Naive thymus-derived CD4-positive, alpha-beta T cell (primary cell): ENCODE results near the gene ZSCAN20. TPM values are rescaled to one million over a fixed set of nuclear protein-coding genes. Genes with fewer than 3 reads are reported as not detected.
"Not testable (repeated sequence)": the region's sequence is repeated elsewhere in the genome, so short reads cannot be mapped to it uniquely, and the experiment has no call there.

Experiments
- ATAC-seq: fragments of 150-1000 bp; cut with Tn5 transposase; 2 replicates; pipeline ENCODE4 v1.10.0; 2021; ENCODE audit warnings: mild to moderate bottlenecking, moderate library complexity
- CTCF ChIA-PET: fragments of 350-600 bp; sonication (Branson Sonifier 250); formaldehyde crosslinking; loops from one replicate; lab custom pipeline; 2021; ENCODE audit warnings: antibody characterized with exemption; lab: Charles Lee
- POLR2A ChIA-PET: fragments of 350-600 bp; sonication (Branson Sonifier 250); formaldehyde crosslinking; loops from one replicate; lab custom pipeline; 2021; ENCODE audit warnings: antibody characterized with exemption, inconsistent platforms; lab: Charles Lee
- DNase-seq, 9 donors: peaks; one replicate each; pipeline versions ENCODE4 v3.0.0 to v3.0.0-alpha.2; 2020 to 2022; ENCODE audit warnings: mixed read lengths in 1 of 9
- H3K27ac ChIP-seq: one replicate; pipeline ENCODE4 v1.7.0; 2013; ENCODE audit warnings: mild to moderate bottlenecking, low read depth, low read length, moderate library complexity
- H3K27me3 ChIP-seq, 2 donors: one replicate each; pipeline ENCODE4 v1.7.0; 2013; ENCODE audit warnings: low read length in 2 of 2, mild to moderate bottlenecking in 2 of 2, moderate library complexity in 2 of 2; ENCODE audit not compliant: control insufficient read depth in 2 of 2, insufficient read depth in 2 of 2
- H3K36me3 ChIP-seq, 3 experiments: 1 replicate in 2 of 3; 2 replicates in 1 of 3; pipeline ENCODE4 v1.7.0; 2013; ENCODE audit warnings: low read length in 3 of 3, mild to moderate bottlenecking in 3 of 3, moderate library complexity in 1 of 3; ENCODE audit not compliant: insufficient read depth in 3 of 3, control insufficient read depth in 2 of 3
- H3K4me1 ChIP-seq, 2 donors: one replicate each; pipeline ENCODE4 v1.7.0; 2013; ENCODE audit warnings: low read length in 2 of 2, mild to moderate bottlenecking in 2 of 2, moderate library complexity in 1 of 2; ENCODE audit not compliant: control insufficient read depth in 2 of 2, insufficient read depth in 2 of 2
- H3K4me3 ChIP-seq: 2 replicates; pipeline ENCODE4 v1.7.0; 2013; ENCODE audit warnings: mild to moderate bottlenecking, low read length
- H3K9me3 ChIP-seq, 3 experiments: 1 replicate in 2 of 3; 2 replicates in 1 of 3; pipeline ENCODE4 v1.7.0; 2013; ENCODE audit warnings: low read length in 3 of 3; ENCODE audit not compliant: control insufficient read depth in 2 of 3
- H3K27ac Mint-ChIP-seq, 9 donors: one replicate each; pipeline ENCODE4 v1.8.0; 2020 to 2022; ENCODE audit warnings: mixed read lengths in 9 of 9, mild to moderate bottlenecking in 8 of 9, moderate library complexity in 5 of 9, inconsistent platforms in 2 of 9
- H3K27me3 Mint-ChIP-seq, 5 donors: one replicate each; pipeline ENCODE4 v1.8.0; 2021 to 2022; ENCODE audit warnings: mixed read lengths in 5 of 5, mild to moderate bottlenecking in 1 of 5
- H3K36me3 Mint-ChIP-seq, 5 donors: one replicate each; pipeline ENCODE4 v1.8.0; 2020 to 2022; ENCODE audit warnings: mixed read lengths in 5 of 5, mild to moderate bottlenecking in 3 of 5, inconsistent platforms in 1 of 5
- H3K4me1 Mint-ChIP-seq, 7 donors: one replicate each; pipeline ENCODE4 v1.8.0; 2020 to 2022; ENCODE audit warnings: mixed read lengths in 7 of 7, mild to moderate bottlenecking in 3 of 7, inconsistent platforms in 1 of 7
- H3K4me3 Mint-ChIP-seq, 10 donors: one replicate each; pipeline ENCODE4 v1.8.0; 2020 to 2022; ENCODE audit warnings: mild to moderate bottlenecking in 10 of 10, mixed read lengths in 10 of 10, moderate library complexity in 6 of 10, inconsistent platforms in 2 of 10
- H3K9me3 Mint-ChIP-seq, 11 donors: one replicate each; pipeline ENCODE4 v1.8.0; 2020 to 2022; ENCODE audit warnings: mixed read lengths in 11 of 11, mild to moderate bottlenecking in 4 of 11, inconsistent platforms in 1 of 11, moderate library complexity in 1 of 11
- intact Hi-C, 2 donors: fragments of 100-400 bp; cut with micrococcal nuclease; formaldehyde crosslinking; loops; one replicate each; pipeline ENCODE4 v1.15.1; 2023
- polyA plus RNA-seq, 2 donors: library from polyadenylated mRNA; unstranded; fragments of 300-500 nt; fragmentation: Illumina TruSeq; gene quantifications; one replicate each; pipeline ENCODE4 v1.2.3, GENCODE V29; 2021
- total RNA-seq, 6 experiments: library from RNA in 5 of 6; stranded (reverse) in 5 of 6; gene quantifications; 1 replicate in 5 of 6; 2 replicates in 1 of 6; pipeline ENCODE4 v1.2.3 and lab custom pipeline; 2021 to 2026

Gene ZSCAN20
- total and polyA plus RNA-seq, 7 experiments from 2014 or later: 0.77 to 3.0 (median 1.6) TPM

DNA sequence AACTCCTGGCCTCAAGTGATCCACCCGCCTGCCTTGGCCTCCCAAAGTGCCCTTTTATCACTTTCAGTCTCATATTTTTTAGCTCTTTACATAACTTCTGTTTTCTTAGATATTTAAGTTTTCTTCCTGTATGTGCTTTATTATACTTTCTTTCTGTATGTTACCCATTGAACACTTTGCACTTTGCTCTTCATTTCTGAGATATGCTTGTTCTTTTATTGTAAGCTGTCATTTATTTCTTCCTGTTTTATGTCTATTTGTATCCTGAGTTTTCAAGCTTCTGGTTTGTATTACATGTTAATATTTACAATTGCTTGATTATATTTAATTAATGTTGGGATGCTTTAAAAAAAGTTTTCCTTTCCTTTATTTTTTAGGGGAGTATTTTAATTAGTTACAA, 35.7 kb downstream of the ZSCAN20 start:
- Histone ChIP-seq H3K36me3 (no peaks in the 10 kb centered on the region), H3K27ac (no peak overlapping the region), H3K9me3 (no peaks in the 10 kb centered on the region), H3K27me3 (no peaks in the 10 kb centered on the region), H3K4me1 (no peaks in the 10 kb centered on the region), H3K4me3 (no peak overlapping the region)
- ChIA-PET CTCF (no interaction called here), POLR2A (no interaction called here)
- peaks cover 0 to 6% (median 0%) of the 10 kb centered on the region in 11 donors for H3K9me3 Mint-ChIP-seq
- H3K36me3 Mint-ChIP-seq: no peaks in the 10 kb centered on the region
- H3K4me1 Mint-ChIP-seq: peaks cover 0 to 1% (median 0%) of the 10 kb centered on the region in 7 donors
- intact Hi-C loops: no loop called here
- no peak overlapping the region for H3K27ac Mint-ChIP-seq
- peaks cover 0 to 14% (median 6%) of the 10 kb centered on the region in 5 donors for H3K27me3 Mint-ChIP-seq
- no peak for DNase-seq
- ATAC-seq: no peak
- no peak overlapping the region for H3K4me3 Mint-ChIP-seq

DNA sequence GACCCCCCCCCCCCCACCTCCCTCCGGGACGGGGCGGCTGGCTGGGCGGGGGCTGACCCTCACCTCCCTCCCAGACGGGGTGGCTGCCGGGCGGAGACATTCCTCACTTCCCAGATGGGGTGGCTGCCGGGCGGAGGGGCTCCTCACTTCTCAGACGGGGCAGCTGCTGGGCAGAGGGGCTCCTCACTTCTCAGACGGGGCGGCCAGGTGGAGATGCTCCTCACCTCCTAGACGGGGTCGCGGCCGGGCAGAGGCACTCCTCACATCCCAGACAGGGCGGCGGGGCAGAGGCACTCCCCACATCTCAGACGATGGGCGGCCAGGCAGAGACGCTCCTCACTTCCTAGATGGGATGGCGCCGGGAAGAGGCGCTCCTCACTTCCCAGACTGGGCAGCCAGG, 36.8 kb downstream of the ZSCAN20 start:
- not testable (repeated sequence) for H3K9me3 Mint-ChIP-seq

DNA sequence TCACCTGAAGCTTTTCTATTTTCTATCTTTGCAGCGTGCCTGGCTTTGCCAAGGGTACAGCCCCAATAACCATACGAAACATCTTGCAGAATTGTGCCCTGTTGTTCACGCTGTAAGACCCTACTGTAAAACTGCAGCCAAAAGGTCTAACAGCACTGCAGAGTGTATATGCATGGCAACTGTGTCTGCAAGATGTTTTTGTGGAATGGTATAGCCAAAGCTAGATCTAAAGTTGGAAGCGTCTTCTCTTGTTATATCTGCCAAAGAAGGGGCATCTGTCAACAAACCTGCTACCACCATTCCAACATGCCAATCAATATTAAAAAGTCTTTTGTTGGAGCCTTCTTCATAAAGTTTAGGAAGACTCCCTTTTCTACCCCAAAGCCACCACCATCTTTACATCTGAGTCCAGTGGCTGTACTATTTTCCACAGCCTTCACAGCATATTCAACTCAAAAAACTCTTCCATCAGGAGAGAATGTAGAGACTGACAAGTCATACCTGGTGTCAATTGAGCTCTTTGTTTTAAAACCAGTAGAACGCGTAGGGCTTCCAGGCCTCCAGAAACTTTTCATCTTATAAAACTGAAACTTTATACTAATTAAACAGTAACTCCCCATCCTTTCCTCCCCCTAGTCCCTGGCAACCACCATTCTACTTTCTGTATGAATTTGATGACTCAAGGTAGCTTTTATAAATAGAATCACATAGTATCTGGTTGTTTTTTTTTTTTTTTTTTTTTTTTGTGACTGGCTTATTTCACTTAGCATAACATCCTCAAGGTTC, 40.0 kb downstream of the ZSCAN20 start:
- Mint-ChIP-seq H3K27me3 (peaks cover 0 to 33% (median 15%) of the 10 kb centered on the region in 5 donors), H3K4me1 (peaks cover 0 to 3% (median 0%) of the 10 kb centered on the region in 7 donors), H3K36me3 (no peaks in the 10 kb centered on the region), H3K4me3 (no peak overlapping the region), H3K27ac (no peak overlapping the region), H3K9me3 (peaks cover 0 to 6% (median 0%) of the 10 kb centered on the region in 11 donors)
- H3K4me1 ChIP-seq: no peaks in the 10 kb centered on the region
- POLR2A ChIA-PET: no interaction called here
- no peak overlapping the region for H3K4me3 ChIP-seq
- no peaks in the 10 kb centered on the region for H3K9me3 ChIP-seq
- no peak for ATAC-seq
- no peaks in the 10 kb centered on the region for H3K27me3 ChIP-seq
- no peaks in the 10 kb centered on the region for H3K36me3 ChIP-seq
- DNase-seq: no peak
- CTCF ChIA-PET: no interaction called here
- no peak overlapping the region for H3K27ac ChIP-seq
- intact Hi-C loops: no loop called here

More for the DNA sequence above, 36.8 kb downstream of the ZSCAN20 start:
- ATAC-seq, H3K4me3 Mint-ChIP-seq, H3K9me3 ChIP-seq, CTCF ChIA-PET, H3K36me3 ChIP-seq, H3K27ac ChIP-seq, DNase-seq, H3K4me1 Mint-ChIP-seq, H3K4me1 ChIP-seq, H3K4me3 ChIP-seq, POLR2A ChIA-PET, H3K27me3 ChIP-seq, intact Hi-C loops, H3K27ac Mint-ChIP-seq, H3K36me3 Mint-ChIP-seq: not testable (repeated sequence)
- H3K27me3 Mint-ChIP-seq: peaks cover 0 to 20% (median 9%) of the 10 kb centered on the region in 5 donors

DNA sequence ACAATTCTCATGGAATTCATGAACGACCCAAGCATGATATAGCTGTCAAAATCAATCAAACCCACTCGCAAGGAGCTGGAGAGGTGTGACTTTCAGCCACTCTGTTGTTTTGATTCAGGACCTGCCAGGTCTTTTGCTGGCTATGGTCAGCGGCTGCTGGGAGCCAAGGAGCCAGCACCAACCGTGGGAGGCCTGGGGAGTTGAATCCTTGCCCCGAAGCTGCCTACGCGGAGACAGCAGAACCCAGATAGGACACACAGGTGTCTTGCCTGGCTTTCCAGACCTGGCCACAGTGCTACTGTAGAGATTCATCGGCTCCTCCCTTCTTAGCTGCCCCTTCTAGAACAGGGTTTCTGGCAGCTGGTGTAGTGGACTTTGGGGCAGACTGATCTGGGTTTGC, 42.7 kb downstream of the ZSCAN20 start:
- H3K4me1 ChIP-seq: no peaks in the 10 kb centered on the region
- no peaks in the 10 kb centered on the region for H3K9me3 ChIP-seq
- Mint-ChIP-seq H3K27ac (no peak overlapping the region), H3K4me1 (peaks cover 0 to 2% (median 0%) of the 10 kb centered on the region in 7 donors), H3K9me3 (peaks cover 0 to 5% (median 0%) of the 10 kb centered on the region in 11 donors), H3K4me3 (no peak overlapping the region), H3K27me3 (peaks cover 0 to 32% (median 15%) of the 10 kb centered on the region in 5 donors), H3K36me3 (no peaks in the 10 kb centered on the region)
- no peaks in the 10 kb centered on the region for H3K36me3 ChIP-seq
- H3K4me3 ChIP-seq: no peak overlapping the region
- ATAC-seq (no peak), DNase-seq (no peak)
- POLR2A ChIA-PET: no interaction called here
- H3K27ac ChIP-seq: no peak overlapping the region
- intact Hi-C loops: no loop called here
- H3K27me3 ChIP-seq: no peaks in the 10 kb centered on the region
- CTCF ChIA-PET: no interaction called here

DNA sequence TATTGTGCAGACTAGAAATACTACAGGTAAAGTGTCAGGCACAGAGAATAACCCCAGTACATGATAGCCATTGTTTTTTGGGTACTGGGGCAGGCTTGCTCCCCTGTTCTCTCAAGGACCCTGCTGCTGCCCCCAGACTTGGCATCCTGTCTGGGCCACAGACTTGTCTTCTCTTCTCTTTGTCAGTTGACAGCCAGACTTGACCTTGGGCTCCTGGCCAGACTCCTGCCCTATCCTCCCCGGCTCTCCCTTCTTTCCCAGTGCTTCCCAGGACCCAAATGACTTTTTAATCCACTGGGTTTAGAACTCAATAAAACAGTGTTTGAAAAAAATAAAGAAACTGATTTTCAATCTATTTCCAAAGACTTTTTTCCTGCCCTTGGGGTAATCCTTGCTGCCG, 43.2 kb downstream of the ZSCAN20 start:
- Histone ChIP-seq H3K9me3 (no peaks in the 10 kb centered on the region), H3K27me3 (no peaks in the 10 kb centered on the region), H3K27ac (no peak overlapping the region), H3K36me3 (no peaks in the 10 kb centered on the region), H3K4me3 (no peak overlapping the region), H3K4me1 (no peaks in the 10 kb centered on the region)
- peaks cover 0 to 5% (median 0%) of the 10 kb centered on the region in 11 donors for H3K9me3 Mint-ChIP-seq
- CTCF ChIA-PET: no interaction called here
- peaks cover 0 to 32% (median 10%) of the 10 kb centered on the region in 5 donors for H3K27me3 Mint-ChIP-seq
- no peak overlapping the region for H3K4me3 Mint-ChIP-seq
- no peaks in the 10 kb centered on the region for H3K36me3 Mint-ChIP-seq
- intact Hi-C loops: no loop called here
- DNase-seq: no peak
- peaks cover 0 to 2% (median 0%) of the 10 kb centered on the region in 7 donors for H3K4me1 Mint-ChIP-seq
- POLR2A ChIA-PET: no interaction called here
- ATAC-seq: no peak
- H3K27ac Mint-ChIP-seq: no peak overlapping the region

DNA sequence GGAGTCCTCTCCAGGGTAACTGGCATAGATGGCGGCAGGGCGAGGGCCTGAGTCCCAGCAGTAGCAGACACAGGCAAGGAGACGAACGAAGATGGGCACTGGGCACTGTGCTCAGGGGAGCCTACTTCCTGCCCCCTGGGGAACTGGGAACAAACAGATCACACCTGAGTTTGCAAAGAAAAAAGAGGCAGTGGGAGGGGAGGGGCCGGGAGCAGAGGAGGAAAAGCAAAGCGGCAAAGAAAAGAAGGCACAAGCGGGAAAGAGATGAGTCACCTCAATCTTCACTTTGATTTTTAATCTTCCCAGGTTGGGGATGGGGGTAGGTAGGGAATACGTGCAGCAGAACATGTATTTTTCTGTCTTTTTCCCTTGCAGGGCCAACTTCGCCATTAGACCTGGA, 44.0 kb downstream of the ZSCAN20 start:
- Histone ChIP-seq H3K4me3 (no peak overlapping the region), H3K36me3 (no peaks in the 10 kb centered on the region), H3K4me1 (no peaks in the 10 kb centered on the region), H3K27me3 (no peaks in the 10 kb centered on the region), H3K27ac (no peak overlapping the region), H3K9me3 (no peaks in the 10 kb centered on the region)
- Mint-ChIP-seq H3K9me3 (peaks cover 0 to 5% (median 0%) of the 10 kb centered on the region in 11 donors), H3K27ac (no peak overlapping the region), H3K27me3 (peaks cover 0 to 32% (median 7%) of the 10 kb centered on the region in 5 donors), H3K36me3 (no peaks in the 10 kb centered on the region), H3K4me3 (no peak overlapping the region), H3K4me1 (peaks cover 0 to 2% (median 0%) of the 10 kb centered on the region in 7 donors)
- DNase-seq (no peak), ATAC-seq (no peak)
- POLR2A ChIA-PET: no interaction called here
- CTCF ChIA-PET: no interaction called here
- intact Hi-C loops: no loop called here
